Measurements from ENCODE around the gene DNAH14.

- no peak for TF ChIP-seq CTCF (IDR thresholded peaks at IDR 0.05)
- no peak for TF ChIP-seq POLR2A (IDR thresholded peaks at IDR 0.05)
Measured at GRCh38 chr1:225396357-225396756, 466.9 kb downstream of the DNAH14 start.

All from uterus (tissue), 2 donors.